GM18502 (cell line): ENCODE data around the gene GABRG3.

ENCODE experiments used
- ATAC-seq: cut with Tn5 transposase; IDR thresholded peaks from one replicate; pipeline ENCODE4 v1.9.1; 2021; ENCODE audit warnings: mild to moderate bottlenecking; ENCODE audit not compliant: unreplicated experiment, poor library complexity

GABRG3 gene

DNA sequence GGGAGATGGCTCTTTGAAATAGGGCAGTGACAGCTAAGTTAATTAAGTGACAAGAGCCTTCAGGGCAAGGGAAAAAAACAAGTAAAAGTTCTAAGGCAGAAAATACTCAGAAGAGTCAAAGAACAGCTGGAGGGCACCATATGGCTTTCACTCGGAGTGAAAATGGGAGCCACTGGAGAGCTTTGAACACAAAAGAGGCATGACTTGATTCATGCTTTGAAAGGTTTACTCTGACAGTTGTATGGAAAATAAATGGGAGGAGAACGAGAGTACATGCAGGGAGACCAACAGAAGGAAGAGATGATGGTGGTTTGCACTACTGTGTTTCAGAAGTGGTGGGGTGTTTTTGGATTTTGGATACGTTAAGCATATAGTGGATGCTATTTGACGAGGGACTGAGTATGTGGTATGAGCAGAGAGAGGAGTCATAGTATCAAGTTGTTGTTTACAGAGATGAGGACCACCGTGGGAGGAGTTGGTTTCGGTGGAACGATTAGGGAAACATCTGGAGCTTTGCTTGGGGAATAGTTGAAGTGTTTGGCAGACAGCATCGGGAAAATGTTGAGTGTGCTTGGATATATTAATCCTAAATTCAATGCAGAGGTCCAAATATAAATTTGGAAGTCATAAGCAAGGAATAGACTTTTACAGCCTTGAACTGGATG lies 411.5 kb downstream of the GABRG3 start:
- no peak for ATAC-seq

DNA sequence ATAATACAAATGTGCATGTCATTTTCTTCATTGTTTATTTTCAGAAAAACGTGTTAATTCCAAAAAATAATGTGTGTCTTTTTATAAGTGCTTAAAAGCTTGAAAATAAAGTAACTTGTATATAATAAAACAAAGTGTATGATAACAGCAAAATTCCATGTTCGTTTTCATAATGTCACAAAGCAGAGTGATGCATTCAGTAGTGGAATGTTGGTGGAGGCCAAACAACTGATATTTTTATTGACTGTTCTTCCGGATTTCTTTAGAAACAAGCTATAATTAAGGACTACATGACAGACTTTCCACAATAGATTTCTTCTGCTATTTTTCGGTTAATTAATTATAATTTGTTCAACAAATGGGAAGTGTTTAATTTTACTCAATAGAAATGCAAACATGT lies 412.7 kb downstream of the GABRG3 start:
- ATAC-seq = no peak

DNA sequence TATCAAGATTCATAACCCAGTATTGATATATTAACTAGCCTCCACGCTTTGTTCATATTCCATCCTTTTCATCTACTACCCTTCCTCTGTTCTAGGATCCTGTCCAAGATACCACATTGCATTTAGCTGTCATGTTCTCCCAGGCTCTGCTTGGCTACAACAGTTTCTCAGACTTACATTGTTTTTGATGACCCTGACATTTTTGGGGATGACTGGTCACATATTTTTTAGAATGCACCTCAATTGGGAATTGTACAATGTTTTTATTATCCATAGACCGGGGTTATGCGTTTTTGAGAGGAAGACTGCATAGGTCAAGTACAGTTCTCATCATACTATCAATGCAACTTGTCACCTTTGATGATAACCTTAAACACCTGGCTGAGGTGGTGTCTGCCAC lies 421.2 kb downstream of the GABRG3 start:
- no peak for ATAC-seq

DNA sequence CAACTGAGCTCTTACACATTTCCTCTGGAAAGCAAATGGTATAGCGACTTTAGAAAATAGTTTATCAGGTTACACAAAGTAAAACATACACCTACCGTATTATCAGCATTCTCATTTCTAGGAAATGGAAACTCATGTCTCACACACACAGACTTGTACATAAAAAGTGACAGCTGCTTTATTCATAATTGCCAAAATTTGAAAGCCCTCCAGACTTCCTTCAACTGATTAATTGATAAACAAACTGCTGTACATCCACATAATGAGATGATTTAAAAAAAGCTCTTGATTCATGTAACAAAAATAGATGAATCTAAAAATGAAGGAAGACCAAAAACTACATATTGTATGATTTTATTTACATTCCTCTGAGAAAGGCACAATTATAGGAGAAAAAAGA lies 425.5 kb downstream of the GABRG3 start:
- no peak for ATAC-seq

DNA sequence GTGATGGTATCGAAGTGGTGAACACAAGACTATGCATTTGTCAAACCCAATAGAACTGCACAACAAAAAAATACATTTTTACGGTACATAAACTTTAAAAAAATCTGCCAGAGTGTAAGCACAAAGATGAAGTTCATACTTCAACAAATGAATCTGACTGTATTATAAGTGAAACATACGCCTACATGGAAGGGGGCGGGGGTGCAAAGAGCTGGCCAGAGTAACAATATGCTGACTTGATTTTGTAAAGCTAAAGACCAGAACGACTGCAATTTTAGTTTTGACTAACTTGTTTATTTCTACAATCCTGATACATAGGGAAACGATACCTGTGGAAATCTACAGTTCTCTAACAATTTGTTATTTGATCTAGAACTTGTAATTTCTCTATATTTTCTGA lies 426.0 kb downstream of the GABRG3 start:
- no peak for ATAC-seq

DNA sequence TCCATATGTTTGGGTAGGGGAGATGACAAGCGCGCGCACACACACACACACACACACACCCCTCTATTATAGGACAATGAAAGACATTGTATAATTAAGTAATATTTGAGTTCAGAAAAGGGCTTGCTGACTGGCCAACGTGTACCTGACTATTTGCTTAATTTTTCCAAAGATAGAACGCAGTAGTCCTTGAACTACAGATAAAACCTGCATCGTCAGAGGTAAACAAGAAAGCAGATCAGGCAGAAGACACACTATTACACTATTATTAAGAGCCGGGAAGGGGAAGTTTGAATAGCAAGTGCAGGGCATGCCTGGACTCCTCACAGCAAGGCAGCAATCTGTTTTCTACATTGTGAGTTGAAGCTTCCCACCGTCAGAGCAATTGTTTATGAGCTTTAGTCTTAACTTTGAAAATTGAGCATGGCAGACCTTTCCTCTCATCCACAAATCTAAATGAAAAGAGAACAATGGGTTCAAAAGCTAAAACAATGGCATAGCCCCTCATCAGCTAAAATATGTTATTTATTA lies 427.7 kb downstream of the GABRG3 start:
- ATAC-seq = no peak

DNA sequence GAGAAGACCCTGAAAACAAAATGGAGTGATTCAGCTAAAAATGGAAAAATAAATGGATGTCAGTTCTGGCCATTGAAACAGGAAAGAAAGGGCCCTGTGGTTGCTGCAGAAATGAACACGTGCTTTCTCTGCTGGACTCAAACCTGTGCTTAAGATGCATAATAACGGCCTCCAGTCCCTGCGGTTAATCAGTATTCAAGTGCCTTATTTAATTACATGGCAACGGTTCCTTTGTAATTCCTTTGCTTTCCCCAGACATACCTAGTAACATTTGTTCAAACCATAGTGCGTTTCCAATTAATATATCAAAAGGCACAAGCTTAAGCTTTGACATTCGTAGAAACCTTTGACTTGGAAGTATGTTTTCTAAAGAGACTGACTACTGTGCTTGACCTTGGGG lies 428.3 kb downstream of the GABRG3 start:
- ATAC-seq = no peak

DNA sequence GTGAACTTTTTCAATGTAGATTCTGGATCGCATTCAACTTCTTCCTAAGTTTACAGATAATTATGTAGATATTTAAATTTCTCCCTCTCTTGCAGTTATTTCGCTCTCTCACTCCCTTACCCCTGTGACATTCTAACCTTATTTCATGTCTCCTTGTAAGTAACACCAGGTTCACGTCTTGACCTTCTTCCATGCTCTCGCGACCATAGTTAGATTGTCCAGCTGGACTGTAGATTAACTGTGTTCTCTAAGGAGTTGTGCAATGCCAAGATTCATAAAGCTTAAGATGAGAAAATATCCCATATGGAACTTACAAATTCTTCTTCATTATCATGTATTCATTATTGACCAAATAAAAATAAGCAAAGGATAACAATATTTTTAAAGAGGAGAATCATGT lies 430.5 kb downstream of the GABRG3 start:
- no peak for ATAC-seq

DNA sequence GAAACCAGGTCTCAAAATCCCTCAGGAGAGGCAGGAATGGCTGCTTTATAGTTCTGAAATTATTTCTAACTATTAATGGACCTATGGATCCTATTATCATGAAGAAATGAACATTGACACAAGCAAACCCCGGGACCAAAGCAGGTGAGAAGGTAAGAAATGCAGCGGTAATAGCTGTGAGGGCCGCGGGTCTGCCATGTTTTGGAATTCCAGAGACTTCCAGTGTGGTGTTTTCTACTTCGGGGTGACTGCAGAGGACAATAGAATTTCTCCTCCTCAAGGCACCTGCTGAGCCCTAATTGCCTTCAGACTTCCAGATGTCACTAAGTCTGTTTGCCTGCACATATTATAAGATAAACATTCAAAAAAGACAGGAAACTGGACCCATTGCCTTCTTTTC lies 437.4 kb downstream of the GABRG3 start:
- no peak for ATAC-seq

DNA sequence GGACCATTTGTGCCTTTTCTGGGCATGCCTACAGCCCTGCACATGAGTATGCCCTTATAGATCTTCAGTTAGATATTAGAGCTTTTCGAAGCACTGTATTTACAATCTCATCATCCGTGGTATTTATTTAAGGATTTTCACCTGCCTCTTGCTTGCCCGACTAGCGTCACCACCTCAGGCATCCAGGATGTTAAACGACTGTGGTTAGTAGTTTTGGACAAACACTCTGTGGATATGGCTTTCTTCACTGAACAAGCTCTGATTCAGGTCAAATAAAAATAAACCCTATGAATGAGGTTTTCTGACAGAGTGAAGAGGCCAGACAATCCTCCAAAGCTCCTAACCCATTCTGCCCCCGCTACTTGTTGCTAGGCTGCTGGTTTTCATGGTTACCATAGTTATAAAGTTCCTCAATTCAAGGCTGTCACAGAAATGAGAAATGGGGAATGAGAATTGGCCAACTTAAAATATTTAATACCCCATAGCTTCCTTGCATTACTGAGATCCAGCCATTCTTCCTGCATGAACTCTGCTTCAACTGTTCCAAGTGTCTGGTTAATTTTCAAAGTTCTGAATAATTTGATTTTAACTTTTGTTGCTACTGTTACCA lies 440.1 kb downstream of the GABRG3 start:
- no peak for ATAC-seq

DNA sequence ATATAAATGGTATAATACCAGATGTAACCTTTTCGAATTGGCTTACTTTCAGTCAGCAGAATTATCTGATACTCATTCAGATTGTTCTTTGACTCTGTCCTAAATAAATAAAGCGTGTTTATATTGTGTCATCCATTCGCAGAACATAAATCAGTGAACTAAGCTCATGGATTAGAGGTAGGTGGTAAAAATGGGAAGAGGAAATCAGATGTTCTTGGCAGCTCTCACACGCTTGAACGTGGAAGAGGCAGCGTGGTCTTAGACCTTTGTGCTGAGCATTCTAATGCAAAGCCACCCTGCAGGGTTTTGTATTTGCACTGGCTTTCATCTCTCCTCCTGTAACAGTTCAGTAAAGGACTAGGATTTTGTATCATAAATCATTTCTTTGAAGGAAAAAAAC lies 441.4 kb downstream of the GABRG3 start:
- no peak for ATAC-seq

DNA sequence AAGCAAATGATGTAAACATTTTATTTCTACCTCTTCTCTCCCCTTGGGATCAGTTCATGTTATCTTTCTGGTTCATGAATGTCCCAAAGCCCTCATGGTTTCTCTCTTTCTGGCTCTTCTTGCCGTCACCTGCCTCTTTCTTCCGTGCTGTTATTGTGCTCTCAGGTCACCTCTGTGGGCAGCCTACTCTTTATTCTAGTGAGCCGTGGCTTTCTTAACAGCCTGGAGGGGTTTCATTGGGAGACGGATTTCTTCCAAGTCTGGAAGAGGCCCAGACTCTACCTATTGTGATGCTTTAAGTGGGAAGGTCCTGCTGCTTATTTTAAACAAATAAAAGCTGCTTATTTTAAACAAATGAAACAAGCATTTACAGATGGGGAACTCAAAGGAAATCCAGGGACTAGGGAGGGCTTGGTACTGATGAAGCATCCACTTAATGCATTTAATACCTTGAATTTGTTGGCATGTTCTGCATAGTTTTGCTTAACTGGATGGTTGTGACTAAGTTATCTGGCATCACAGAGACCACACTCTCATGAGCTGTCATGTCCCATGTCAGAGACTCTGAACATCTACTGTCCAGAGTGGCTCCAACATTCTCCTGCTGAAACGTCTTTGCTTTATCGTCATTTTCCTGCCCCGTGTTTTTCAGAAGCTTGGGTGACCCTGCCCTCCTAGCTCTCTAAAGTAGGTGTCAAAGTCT lies 443.3 kb downstream of the GABRG3 start:
- ATAC-seq = no peak

DNA sequence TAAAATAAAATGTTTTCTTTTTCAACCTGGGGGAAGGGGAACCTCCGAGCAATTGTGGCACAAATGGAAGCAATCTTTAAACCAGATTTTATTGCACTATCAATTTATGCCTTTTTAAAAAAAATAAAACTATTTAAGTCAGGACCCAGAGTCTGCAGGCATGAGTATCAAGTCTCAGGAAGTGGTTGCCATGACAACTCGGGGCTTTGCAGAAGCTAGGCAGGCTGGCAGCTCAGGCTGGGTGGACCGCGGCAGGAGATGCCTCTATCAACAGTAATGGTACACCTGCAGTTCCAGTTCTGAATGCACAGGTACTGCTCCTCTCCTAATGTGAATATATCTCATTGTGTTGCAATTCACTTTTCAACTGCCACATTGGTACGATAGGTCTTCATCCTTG lies 447.7 kb downstream of the GABRG3 start:
- ATAC-seq = no peak

DNA sequence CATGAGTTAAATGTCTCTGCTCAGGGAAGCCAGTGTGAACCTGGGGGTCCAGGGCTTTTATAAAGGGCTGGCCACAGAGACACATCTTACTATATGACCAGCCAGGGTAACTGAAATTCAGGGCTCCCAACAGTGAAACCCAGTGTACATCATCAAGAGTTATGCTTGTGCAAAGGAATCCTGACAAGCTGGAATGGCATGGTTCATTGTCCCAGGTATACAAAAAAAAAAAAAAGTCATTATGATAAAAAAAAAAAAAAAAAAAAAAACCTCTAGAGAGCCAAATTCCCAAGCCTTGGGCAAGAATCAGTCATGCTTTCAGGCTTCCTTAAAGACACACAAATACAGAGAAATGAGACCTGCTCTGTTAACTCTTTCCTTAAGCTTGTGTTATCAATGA lies 452.0 kb downstream of the GABRG3 start:
- ATAC-seq = no peak

DNA sequence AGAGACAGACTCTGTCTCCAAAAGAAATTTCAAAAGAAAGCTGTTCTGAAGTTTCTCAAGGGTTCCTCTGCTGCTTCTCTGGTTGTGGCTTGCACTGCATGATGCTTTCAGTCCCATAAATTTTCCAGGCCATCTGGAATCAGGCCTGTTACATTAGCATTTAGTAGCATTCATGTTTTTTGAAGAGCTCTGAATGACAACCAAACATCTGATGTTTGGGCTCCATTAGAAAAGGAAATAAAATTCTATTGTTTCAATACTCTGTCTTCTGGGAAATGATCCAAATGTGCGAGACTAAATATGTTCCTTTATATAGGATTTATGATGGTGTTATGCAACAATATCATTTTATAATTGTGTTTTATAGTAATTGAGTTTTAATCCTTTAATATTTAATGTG lies 455.8 kb downstream of the GABRG3 start:
- no peak for ATAC-seq

DNA sequence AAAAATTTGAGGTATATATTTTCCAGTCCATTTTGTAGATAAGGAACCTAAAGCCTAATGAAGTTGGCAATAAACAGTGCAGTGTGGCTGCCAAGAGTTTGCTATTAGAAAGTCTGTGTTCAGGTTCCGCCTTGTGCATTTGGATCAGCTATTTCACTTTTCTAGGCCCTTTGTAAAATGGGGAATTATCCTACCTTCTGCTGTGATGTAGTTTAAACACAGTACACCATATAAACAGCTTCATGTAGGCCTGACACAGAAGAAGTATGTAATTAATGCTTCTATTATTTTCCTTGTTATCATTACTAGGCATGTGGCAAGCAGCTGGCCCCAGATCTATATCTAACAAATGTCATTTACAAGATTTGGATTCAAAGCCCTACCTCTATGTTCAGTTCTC lies 456.3 kb downstream of the GABRG3 start:
- no peak for ATAC-seq

DNA sequence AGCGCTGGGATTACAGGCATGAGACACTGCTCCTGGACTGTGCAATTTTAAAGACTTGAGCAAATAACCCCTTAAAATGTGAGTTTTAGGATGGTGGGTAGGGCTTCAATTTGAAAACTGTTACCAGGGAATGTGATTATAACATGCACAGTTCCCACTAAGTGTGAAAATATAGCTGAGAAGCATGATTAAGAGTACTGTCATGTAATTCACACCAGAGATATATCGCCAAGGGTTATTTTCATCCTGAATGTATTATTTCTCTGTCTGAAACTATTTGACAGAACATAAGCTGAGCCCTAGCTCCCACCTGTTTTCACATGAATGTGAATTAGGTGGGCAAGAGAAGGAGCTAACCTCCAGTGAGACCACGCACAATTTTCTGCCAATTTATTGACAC lies 457.2 kb downstream of the GABRG3 start:
- no peak for ATAC-seq

DNA sequence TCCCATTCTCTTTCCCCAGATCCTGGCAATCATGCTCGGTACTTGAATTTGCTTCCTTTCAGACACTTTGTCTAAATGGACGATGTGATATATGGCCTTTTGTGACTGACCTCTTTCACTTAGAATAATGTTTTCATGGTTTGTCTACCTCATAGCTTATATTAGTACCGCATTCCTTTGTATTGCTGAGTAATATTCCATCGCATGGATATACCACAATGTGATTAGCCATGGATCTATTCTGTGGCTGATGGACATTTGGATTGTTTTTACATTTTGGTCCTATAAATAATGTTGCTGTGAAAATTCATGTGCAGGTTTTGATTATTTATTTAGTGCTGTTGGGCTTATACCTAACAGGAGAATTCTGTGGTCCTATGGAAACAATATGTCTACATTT lies 458.6 kb downstream of the GABRG3 start:
- no peak for ATAC-seq

DNA sequence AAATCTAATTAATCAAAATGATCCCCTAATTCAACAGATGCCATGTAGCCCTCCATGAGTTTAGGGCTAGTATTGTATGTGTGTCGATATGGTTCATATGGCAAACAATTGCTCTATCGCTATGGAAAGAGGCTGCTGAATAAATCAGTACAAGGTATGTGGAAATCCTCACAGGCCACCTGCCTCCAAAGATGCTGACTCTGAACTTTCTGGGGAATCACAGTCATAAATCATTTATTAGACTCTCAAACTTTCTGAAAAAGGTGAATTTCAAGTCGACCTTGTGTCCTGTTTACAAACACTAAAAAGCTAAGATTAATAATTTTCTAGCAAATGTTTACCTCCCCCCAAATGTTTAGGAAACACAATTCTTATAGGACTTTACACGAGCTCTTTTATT lies 462.6 kb downstream of the GABRG3 start:
- no peak for ATAC-seq

DNA sequence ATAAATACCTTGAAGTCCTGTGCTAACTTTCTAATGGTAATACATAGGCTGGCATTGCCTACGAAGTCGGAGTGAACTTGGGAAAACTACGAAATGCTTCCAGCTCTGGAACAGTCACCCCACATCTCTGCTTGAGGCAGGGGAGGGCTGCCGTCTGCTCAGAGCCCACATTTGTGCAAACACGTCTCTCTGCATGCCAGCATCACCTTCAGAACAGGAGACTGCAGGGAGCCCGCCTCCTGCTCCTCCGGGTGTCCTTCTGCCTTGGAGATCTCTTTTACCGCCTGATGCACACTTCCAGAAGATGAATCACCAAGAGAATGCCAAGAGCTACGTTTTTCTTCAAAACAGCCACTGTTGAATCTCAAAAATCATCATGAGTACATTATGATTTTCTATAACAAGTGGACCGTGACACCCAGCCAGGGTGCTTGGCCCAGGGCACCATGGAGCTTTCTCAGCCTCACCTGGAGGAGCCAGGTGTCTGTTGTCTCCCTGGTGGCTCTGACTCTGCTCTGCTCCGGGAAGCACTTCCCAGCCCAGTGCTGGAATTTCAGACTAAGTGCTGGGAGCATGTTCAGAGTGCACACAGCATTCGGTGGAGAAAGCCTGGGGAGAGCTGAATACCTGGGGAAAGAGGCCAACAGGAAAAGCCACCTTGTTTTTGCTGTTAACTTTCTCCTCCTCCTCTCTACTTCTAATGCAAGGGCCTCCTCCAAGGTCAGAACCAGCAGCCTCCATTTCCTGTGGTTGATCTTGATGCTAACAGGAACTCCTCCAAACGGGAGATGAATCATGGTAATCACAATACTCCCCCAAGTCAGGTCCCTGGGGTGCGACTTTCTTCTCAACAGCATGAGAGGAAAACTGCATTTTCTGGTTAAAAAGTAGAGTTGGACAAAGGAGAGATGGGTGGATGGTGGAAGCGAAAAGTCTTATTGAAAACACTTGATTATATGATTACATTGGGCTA lies 467.7 kb downstream of the GABRG3 start:
- ATAC-seq = no peak

DNA sequence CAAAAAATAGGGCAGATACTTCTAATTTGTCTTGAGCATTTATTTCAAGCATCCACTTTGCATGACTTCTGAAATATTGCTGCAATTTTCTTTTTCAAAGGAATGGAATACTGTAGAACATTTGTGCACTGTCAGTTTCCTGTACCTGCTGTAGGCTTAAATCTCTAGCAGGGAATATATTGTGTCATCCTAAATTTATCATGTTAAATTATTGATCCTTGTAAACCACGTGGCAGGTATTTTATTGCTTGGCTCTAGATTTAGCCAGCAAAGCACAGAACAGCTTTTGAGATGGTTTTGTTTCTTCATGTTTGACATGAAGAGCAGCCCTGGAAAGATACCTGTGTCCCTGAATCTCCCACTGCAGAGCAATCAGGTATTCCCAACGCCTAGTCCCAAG lies 470.1 kb downstream of the GABRG3 start:
- no peak for ATAC-seq
